H1 (cell line): Measurements from ENCODE around the gene MCRS1.

ENCODE experiments used
- BCL11A ChIP-seq, 2 experiments: IDR thresholded peaks; one replicate each; pipeline ENCODE4 v1.6.1; 2011; ENCODE audit warnings: low read depth in 2 of 2, low read length in 2 of 2, mild to moderate bottlenecking in 2 of 2
- CHD2 ChIP-seq: IDR thresholded peaks from 2 replicates; pipeline ENCODE4 v1.6.1; 2012; ENCODE audit warnings: low read length, improper control_type of control experiment
- CTCF ChIP-seq, 3 experiments: IDR thresholded peaks; 1 replicate in 2 of 3; 2 replicates in 1 of 3; pipeline versions ENCODE4 v1.5.1 to v1.6.1; 2011; ENCODE audit warnings: low read length in 3 of 3, mild to moderate bottlenecking in 3 of 3, inconsistent platforms in 2 of 3, low read depth in 1 of 3, moderate library complexity in 1 of 3; ENCODE audit not compliant: insufficient read depth in 1 of 3; ENCODE audit errors: control extremely low read depth in 1 of 3
- NRF1 ChIP-seq: IDR thresholded peaks from 2 replicates; pipeline ENCODE4 v1.6.1; 2011; ENCODE audit warnings: mild to moderate bottlenecking, low read depth, low read length, improper control_type of control experiment
- POLR2A ChIP-seq, 2 experiments: IDR thresholded peaks; 1 replicate in 1 of 2; 2 replicates in 1 of 2; pipeline ENCODE4 v1.6.1; 2011; ENCODE audit warnings: low read depth in 2 of 2, low read length in 2 of 2, mild to moderate bottlenecking in 2 of 2; ENCODE audit errors: control extremely low read depth in 1 of 2
- YY1 ChIP-seq: IDR thresholded peaks from 2 replicates; pipeline ENCODE4 v1.6.1; 2011; ENCODE audit warnings: low read depth, mild to moderate bottlenecking, low read length

- TF ChIP-seq CTCF (IDR thresholded peaks at IDR 0.05; ENCODE audit: control extremely low read depth in 1 of 3, insufficient read depth in 1 of 3, low read depth in 1 of 3, low read length in 3 of 3) = no peak
- TF ChIP-seq CHD2 = no peak
- TF ChIP-seq YY1 = no peak
- TF ChIP-seq NRF1 = no peak
- TF ChIP-seq POLR2A (IDR thresholded peaks at IDR 0.05; ENCODE audit: control extremely low read depth in 1 of 2, low read depth in 2 of 2, low read length in 2 of 2) = no peak
- TF ChIP-seq BCL11A (IDR thresholded peaks at IDR 0.05; ENCODE audit: low read depth in 2 of 2, low read length in 2 of 2) = no peak
These were observed 43.1 kb downstream of the MCRS1 start for GRCh38 chr12:49524660-49525324.
